NCI-H69 (cell line): ENCODE data around the gene ZNF83.
"Not testable (repeated sequence)": the region's sequence is repeated elsewhere in the genome, so short reads cannot be mapped to it uniquely, and the experiment has no call there.

ENCODE experiments used
- DNase-seq: peaks from one replicate; lab custom pipeline; 2025; lab: John Stamatoyannopoulos, UW

ZNF83 gene

GRCh38 chr19:52637718-52638585 lies at the start of gene ZNF83:
Gene ZNF83 (minus strand): TSS chr19:52638355.
- DNase-seq = peak; percentile 98

- DNase-seq = peak; percentile 15
Observed at GRCh38 chr19:52687684-52688083, 49.5 kb upstream of the ZNF83 start.

GRCh38 chr19:52685811-52686210 lies 47.7 kb upstream of the ZNF83 start:
- no peak for DNase-seq

- DNase-seq = not testable (repeated sequence)
Observed at GRCh38 chr19:52681216-52681615, 43.1 kb upstream of the ZNF83 start.

GRCh38 chr19:52679598-52679997 lies 41.4 kb upstream of the ZNF83 start:
- DNase-seq = no peak

GRCh38 chr19:52675239-52675638 lies 37.1 kb upstream of the ZNF83 start:
- not testable (repeated sequence) for DNase-seq

GRCh38 chr19:52673014-52673413 lies 34.9 kb upstream of the ZNF83 start:
- DNase-seq = no peak

GRCh38 chr19:52670046-52670445 lies 31.9 kb upstream of the ZNF83 start:
- DNase-seq = peak; percentile 17

- DNase-seq = no peak
Observed at GRCh38 chr19:52669586-52669985, 31.4 kb upstream of the ZNF83 start.

- DNase-seq = no peak
Observed at GRCh38 chr19:52667972-52668371, 29.8 kb upstream of the ZNF83 start.

GRCh38 chr19:52666506-52666905 lies 28.4 kb upstream of the ZNF83 start:
- DNase-seq = no peak

GRCh38 chr19:52665529-52665928 lies 27.4 kb upstream of the ZNF83 start:
- no peak for DNase-seq

GRCh38 chr19:52665027-52665426 lies 26.9 kb upstream of the ZNF83 start:
- no peak for DNase-seq

- peak; percentile 74 for DNase-seq
Observed at GRCh38 chr19:52664461-52664860, 26.3 kb upstream of the ZNF83 start.

- DNase-seq = peak; percentile 11
Observed at GRCh38 chr19:52662631-52663030, 24.5 kb upstream of the ZNF83 start.

- no peak for DNase-seq
Observed at GRCh38 chr19:52660981-52661380, 22.8 kb upstream of the ZNF83 start.

GRCh38 chr19:52659013-52659412 lies 20.9 kb upstream of the ZNF83 start:
- DNase-seq = no peak

- peak; percentile 97 for DNase-seq
Observed at GRCh38 chr19:52658595-52658994, 20.4 kb upstream of the ZNF83 start.

GRCh38 chr19:52653161-52653560 lies 15.0 kb upstream of the ZNF83 start:
- no peak for DNase-seq

GRCh38 chr19:52651956-52652355 lies 13.8 kb upstream of the ZNF83 start:
- DNase-seq = no peak

- no peak for DNase-seq
Observed at GRCh38 chr19:52648336-52649016, 10.3 kb upstream of the ZNF83 start.

- DNase-seq = peak; percentile 30
Observed at GRCh38 chr19:52646571-52647217, 8.5 kb upstream of the ZNF83 start.

GRCh38 chr19:52640916-52641315 lies 2.8 kb upstream of the ZNF83 start:
- peak; percentile 47 for DNase-seq
